T-helper 1 cell treated with Interleukin-12 subunit alpha and Interleukin-12 subunit beta and Interleukin-4 antibody, amounts not matched to agents 30 μg/mL and 1 μg/mL, for 36 hours (primary cell): Measurements from ENCODE around the gene ERVMER34-1.

ENCODE experiments used
- H3K27ac Mint-ChIP-seq: one replicate; pipeline ENCODE4 v1.8.0; 2021; ENCODE audit warnings: mild to moderate bottlenecking, mixed read lengths
- H3K27me3 Mint-ChIP-seq: one replicate; pipeline ENCODE4 v1.8.0; 2021; ENCODE audit warnings: low read depth, mixed read lengths
- H3K36me3 Mint-ChIP-seq: one replicate; pipeline ENCODE4 v1.8.0; 2021; ENCODE audit warnings: low read depth, mixed read lengths
- H3K4me1 Mint-ChIP-seq: one replicate; pipeline ENCODE4 v1.8.0; 2021; ENCODE audit warnings: low read depth, mixed read lengths
- H3K4me3 Mint-ChIP-seq: one replicate; pipeline ENCODE4 v1.8.0; 2021; ENCODE audit warnings: mild to moderate bottlenecking, moderate library complexity, mixed read lengths
- H3K9me3 Mint-ChIP-seq: one replicate; pipeline ENCODE4 v1.8.0; 2021; ENCODE audit warnings: mixed read lengths

The ERVMER34-1 gene

GRCh38 chr4:52744588-52744987 lies 6.6 kb downstream of the ERVMER34-1 start:
- Mint-ChIP-seq H3K36me3 (no peaks in the 10 kb centered on the region), H3K4me1 (no peaks in the 10 kb centered on the region), H3K9me3 (no peaks in the 10 kb centered on the region), H3K27ac (no peak overlapping the region), H3K4me3 (no peak overlapping the region), H3K27me3 (peaks cover 5% of the 10 kb centered on the region)

DNA sequence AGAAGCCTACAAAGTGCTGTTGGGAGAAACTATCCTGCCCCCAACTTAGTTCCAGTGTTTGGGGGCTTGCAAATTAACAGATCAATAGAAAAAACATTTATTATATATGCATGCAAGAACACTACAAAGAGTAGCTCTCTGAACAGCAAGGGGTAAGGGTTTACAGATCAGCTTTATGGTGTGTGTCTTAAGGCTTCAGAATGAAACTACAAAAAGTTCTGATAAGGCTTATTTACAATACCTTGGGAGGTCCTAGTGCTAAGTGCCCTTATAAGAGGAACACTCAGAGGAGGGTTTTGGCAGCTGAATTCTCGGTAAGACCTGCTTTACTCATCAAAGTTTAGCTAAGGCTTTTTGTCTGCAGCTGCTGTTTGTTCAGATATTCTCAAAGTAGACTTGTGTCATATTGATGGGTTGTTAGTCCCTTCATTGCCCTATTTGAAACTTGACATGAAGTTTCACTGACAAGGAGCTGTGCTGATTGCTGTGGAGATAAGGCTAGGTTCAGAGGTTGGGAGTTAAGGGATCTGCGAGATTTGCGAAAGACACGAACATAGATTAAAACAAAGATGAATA lies 7.7 kb downstream of the ERVMER34-1 start:
- H3K9me3 Mint-ChIP-seq, result no peaks in the 10 kb centered on the region
- H3K36me3 Mint-ChIP-seq, result no peaks in the 10 kb centered on the region
- H3K27me3 Mint-ChIP-seq, result peaks cover 4% of the 10 kb centered on the region
- H3K4me3 Mint-ChIP-seq, result no peak overlapping the region
- no peak overlapping the region for H3K27ac Mint-ChIP-seq
- no peaks in the 10 kb centered on the region for H3K4me1 Mint-ChIP-seq

- Mint-ChIP-seq H3K4me3 (no peak overlapping the region), H3K9me3 (no peaks in the 10 kb centered on the region), H3K27me3 (peaks cover 4% of the 10 kb centered on the region), H3K4me1 (no peaks in the 10 kb centered on the region), H3K27ac (no peak overlapping the region), H3K36me3 (no peaks in the 10 kb centered on the region)
These were observed 21.6 kb downstream of the ERVMER34-1 start for GRCh38 chr4:52729586-52729985.

- Mint-ChIP-seq H3K4me3 (no peak overlapping the region), H3K9me3 (no peaks in the 10 kb centered on the region), H3K4me1 (no peaks in the 10 kb centered on the region), H3K27ac (no peak overlapping the region), H3K27me3 (peaks cover 4% of the 10 kb centered on the region), H3K36me3 (no peaks in the 10 kb centered on the region)
These were observed 22.5 kb downstream of the ERVMER34-1 start for GRCh38 chr4:52728691-52729240.

DNA sequence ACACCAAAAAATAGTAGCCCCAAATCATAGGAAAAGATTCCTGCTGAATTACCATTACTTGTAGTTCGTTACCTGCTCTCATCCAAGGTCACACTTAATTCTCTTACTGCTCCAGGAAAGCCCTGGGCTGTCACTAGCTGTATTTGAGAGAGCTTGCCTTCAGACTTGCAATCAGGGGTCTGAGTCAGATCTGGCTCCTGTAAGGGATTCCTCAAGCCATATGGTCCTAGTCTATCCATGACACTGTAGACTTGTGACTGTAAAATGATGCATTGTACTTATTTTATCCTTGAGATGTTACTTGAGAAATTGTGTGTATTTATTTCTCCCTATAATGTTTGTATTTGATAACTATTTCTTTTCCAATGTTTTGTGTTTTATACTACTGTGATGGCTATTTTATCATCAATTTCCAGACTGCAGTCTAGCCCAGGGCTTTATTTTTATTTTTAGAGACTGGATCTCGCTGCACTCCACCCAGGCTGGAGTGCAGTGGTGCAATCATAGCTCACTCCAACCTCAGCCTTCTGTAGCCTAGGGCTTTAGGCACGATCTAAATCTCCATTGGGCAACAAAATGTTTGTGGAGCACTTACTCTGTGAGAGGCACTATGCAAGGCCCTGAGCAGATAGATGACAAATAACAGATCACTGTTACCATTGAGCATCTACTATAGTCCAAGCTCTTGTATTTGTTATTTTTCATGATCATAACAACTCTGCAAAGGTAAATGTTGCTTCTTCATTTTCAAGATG lies 24.2 kb downstream of the ERVMER34-1 start:
- H3K27me3 Mint-ChIP-seq, result peaks cover 4% of the 10 kb centered on the region
- H3K4me1 Mint-ChIP-seq, result peaks cover 4% of the 10 kb centered on the region
- no peaks in the 10 kb centered on the region for H3K36me3 Mint-ChIP-seq
- no peak overlapping the region for H3K4me3 Mint-ChIP-seq
- H3K9me3 Mint-ChIP-seq, result no peaks in the 10 kb centered on the region
- H3K27ac Mint-ChIP-seq, result no peak overlapping the region

DNA sequence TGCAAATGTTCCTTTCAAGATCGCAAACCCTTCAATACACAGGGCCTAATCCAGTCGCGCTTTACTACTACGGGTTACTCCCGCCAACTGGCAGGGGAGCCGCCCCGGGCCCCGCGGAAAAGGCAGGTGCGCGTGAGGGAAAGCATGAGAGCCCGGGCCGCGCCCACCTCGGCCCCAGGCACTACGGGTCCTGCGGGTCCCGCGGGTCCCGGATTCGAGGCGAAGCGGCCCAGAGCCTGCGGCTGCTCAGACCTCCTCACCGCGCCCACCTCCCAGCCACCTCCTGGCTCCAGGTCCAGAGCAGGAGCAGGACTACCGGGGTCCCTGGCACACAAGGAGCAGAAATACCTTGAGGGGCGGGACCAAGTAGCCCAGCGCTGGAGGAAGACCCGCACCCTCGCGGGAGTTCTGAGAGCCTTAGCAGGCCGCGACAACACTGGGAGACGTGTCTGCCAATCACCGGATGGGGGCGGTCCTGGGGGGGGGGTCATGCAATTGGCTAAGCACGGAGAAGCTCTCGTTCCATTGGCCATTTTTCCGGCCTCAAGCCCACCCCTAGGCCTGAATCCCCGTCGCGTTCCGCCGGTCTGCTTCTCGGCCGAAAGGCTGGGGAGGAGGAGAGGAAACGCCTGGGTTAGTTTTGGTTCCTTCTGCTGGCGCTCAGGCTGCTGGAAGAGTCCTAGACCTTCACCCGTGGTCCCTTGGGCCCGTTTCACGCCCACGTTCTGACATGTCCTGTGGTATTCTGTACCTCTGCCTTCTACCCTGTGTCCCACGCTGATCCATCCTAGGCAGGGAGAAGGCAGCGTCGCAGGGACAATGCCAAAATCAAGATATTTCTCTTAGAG lies 29.0 kb downstream of the ERVMER34-1 start:
- Mint-ChIP-seq H3K27me3 (peaks cover 4% of the 10 kb centered on the region), H3K4me1 (peaks cover 9% of the 10 kb centered on the region), H3K27ac (peak overlapping the region; percentile 81), H3K9me3 (no peaks in the 10 kb centered on the region), H3K36me3 (peaks cover 1% of the 10 kb centered on the region), H3K4me3 (peak overlapping the region; percentile 70)

DNA sequence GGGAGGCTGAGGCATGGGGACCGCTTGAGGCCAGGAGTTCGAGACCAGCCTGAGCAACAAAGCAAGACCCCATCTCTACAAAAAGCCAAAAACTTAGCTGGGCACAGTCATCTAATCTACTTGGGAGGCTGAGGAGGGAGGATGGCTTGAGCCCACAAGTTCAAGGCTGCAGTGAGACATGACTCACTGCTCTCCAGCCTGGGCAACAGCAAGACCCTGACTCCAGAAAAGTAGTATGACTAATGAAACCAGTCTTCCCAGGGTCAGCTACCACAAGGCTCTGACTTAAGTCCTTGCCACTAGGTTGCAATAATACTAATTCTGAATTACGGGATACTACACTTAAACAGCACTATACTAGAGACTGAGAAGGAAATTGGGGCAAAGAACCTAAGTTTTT lies 33.1 kb downstream of the ERVMER34-1 start:
- Mint-ChIP-seq H3K9me3 (no peaks in the 10 kb centered on the region), H3K27ac (no peak overlapping the region), H3K4me1 (peaks cover 34% of the 10 kb centered on the region), H3K36me3 (peaks cover 27% of the 10 kb centered on the region), H3K27me3 (no peaks in the 10 kb centered on the region), H3K4me3 (no peak overlapping the region)

GRCh38 chr4:52716364-52717151 lies 34.7 kb downstream of the ERVMER34-1 start:
- peaks cover 35% of the 10 kb centered on the region for H3K4me1 Mint-ChIP-seq
- no peak overlapping the region for H3K4me3 Mint-ChIP-seq
- H3K9me3 Mint-ChIP-seq, result no peaks in the 10 kb centered on the region
- H3K36me3 Mint-ChIP-seq, result peaks cover 30% of the 10 kb centered on the region
- H3K27me3 Mint-ChIP-seq, result no peaks in the 10 kb centered on the region
- no peak overlapping the region for H3K27ac Mint-ChIP-seq

- no peak overlapping the region for H3K4me3 Mint-ChIP-seq
- peaks cover 42% of the 10 kb centered on the region for H3K4me1 Mint-ChIP-seq
- H3K27me3 Mint-ChIP-seq, result no peaks in the 10 kb centered on the region
- H3K9me3 Mint-ChIP-seq, result no peaks in the 10 kb centered on the region
- no peak overlapping the region for H3K27ac Mint-ChIP-seq
- peaks cover 30% of the 10 kb centered on the region for H3K36me3 Mint-ChIP-seq
These were observed 35.3 kb downstream of the ERVMER34-1 start for GRCh38 chr4:52715914-52716313.

GRCh38 chr4:52715255-52715897 lies 35.8 kb downstream of the ERVMER34-1 start:
- Mint-ChIP-seq H3K4me3 (no peak overlapping the region), H3K36me3 (peaks cover 30% of the 10 kb centered on the region), H3K9me3 (no peaks in the 10 kb centered on the region), H3K27ac (no peak overlapping the region), H3K27me3 (no peaks in the 10 kb centered on the region), H3K4me1 (peaks cover 44% of the 10 kb centered on the region)

DNA sequence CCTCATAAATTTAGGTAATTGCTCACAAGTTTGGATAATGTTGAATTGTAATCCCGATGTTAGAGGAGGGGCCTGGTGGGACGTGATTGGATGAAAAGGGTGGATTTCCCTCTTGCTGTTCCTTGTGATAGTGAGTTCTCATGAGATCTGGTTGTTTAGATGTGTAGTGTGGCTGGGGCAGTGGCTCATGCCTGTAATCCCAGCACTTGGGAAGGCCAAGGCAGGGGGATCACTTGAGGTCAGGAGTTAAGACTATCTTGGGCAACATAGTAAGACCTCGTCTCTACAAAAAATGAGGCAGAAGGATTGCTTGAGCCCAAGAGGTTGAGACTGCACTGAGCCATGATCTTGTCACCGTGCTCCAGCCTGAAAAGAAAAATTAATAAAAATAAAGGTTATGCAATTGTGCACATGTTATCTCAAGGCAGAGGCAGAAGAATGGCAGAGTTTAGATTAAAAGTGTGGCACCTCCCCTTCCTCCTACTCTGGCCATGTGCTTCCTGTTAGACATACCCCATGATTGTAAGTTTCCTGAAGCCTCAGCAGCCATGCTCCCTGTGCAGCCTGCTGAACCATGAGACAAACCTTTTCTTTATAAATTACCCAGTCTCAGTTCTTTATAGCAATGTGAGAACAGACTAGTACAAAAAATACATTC lies 36.5 kb downstream of the ERVMER34-1 start:
- no peaks in the 10 kb centered on the region for H3K9me3 Mint-ChIP-seq
- H3K36me3 Mint-ChIP-seq, result peaks cover 30% of the 10 kb centered on the region
- no peaks in the 10 kb centered on the region for H3K27me3 Mint-ChIP-seq
- H3K4me1 Mint-ChIP-seq, result peaks cover 45% of the 10 kb centered on the region
- peak overlapping the region; percentile 96 for H3K27ac Mint-ChIP-seq
- peak overlapping the region; percentile 94 for H3K4me3 Mint-ChIP-seq

- peak overlapping the region; percentile 94 for H3K4me3 Mint-ChIP-seq
- H3K36me3 Mint-ChIP-seq, result peaks cover 30% of the 10 kb centered on the region
- peak overlapping the region; percentile 96 for H3K27ac Mint-ChIP-seq
- peaks cover 49% of the 10 kb centered on the region for H3K4me1 Mint-ChIP-seq
- H3K27me3 Mint-ChIP-seq, result peaks cover 5% of the 10 kb centered on the region
- no peaks in the 10 kb centered on the region for H3K9me3 Mint-ChIP-seq
These were observed 37.7 kb downstream of the ERVMER34-1 start for GRCh38 chr4:52713456-52713937.
